Endothelial cell of umbilical vein (primary cell): ENCODE measurements around the gene PANX3. TPM values are rescaled to one million over a fixed set of nuclear protein-coding genes. Genes with fewer than 3 reads are reported as not detected.

Experiments
- BruUV-seq: library from RNA; stranded (reverse); fragments of 400-500 nt; replicated peaks from 2 replicates; lab custom pipeline; 2021; lab: Mats Ljungman, UMichigan
- CTCF ChIA-PET: fragments of 300-600, 350-600 bp; sonication (Branson Sonifier 250); formaldehyde crosslinking; loops from one replicate; lab custom pipeline; 2021; ENCODE audit warnings: antibody characterized with exemption, inconsistent platforms; lab: Charles Lee
- POLR2A ChIA-PET: fragments of 300-600, 350-600 bp; sonication (Branson Sonifier 250); formaldehyde crosslinking; loops from one replicate; lab custom pipeline; 2021; ENCODE audit warnings: antibody characterized with exemption, inconsistent platforms; lab: Charles Lee
- DNase-seq: peaks from one replicate; pipeline ENCODE4 v3.0.0-alpha.2; 2011; ENCODE audit warnings: low read depth, low spot score
- FAIRE-seq: peaks from 2 replicates; lab custom pipeline; 2011; peaks lifted over from hg19 to GRCh38; lab: Jason Lieb, UNC
- H2AFZ ChIP-seq: 2 replicates; pipeline ENCODE4 v1.6.0; 2012; ENCODE audit warnings: low read depth, low read length, control low read depth, inconsistent platforms
- H3K27ac ChIP-seq: 2 replicates; pipeline ENCODE4 v1.5.1; 2011; ENCODE audit warnings: low read depth, mild to moderate bottlenecking, control low read depth, low read length, moderate library complexity; ENCODE audit not compliant: insufficient read depth
- H3K27me3 ChIP-seq, 2 experiments: 2 replicates each; pipeline versions ENCODE4 v1.6.0 to v1.6.1; 2011; ENCODE audit warnings: low read length in 2 of 2, mixed read lengths in 1 of 2; ENCODE audit not compliant: control insufficient read depth in 2 of 2, insufficient read depth in 2 of 2
- H3K36me3 ChIP-seq, 2 experiments: 2 replicates in 1 of 2; 3 replicates in 1 of 2; pipeline ENCODE4 v1.5.1; 2011; ENCODE audit warnings: low read length in 2 of 2, mild to moderate bottlenecking in 1 of 2, moderate library complexity in 1 of 2; ENCODE audit not compliant: control insufficient read depth in 2 of 2, insufficient read depth in 2 of 2; ENCODE audit errors: extremely low read depth in 1 of 2
- H3K4me1 ChIP-seq: 3 replicates; pipeline ENCODE4 v1.5.1; 2011; ENCODE audit warnings: mild to moderate bottlenecking, low read length; ENCODE audit not compliant: control insufficient read depth, insufficient read depth; ENCODE audit errors: extremely low read depth
- H3K4me2 ChIP-seq: 2 replicates; pipeline ENCODE4 v1.6.1; 2011; ENCODE audit warnings: low read length, control low read depth, mixed read lengths; ENCODE audit not compliant: insufficient read depth
- H3K4me3 ChIP-seq, 3 experiments: fragments of 200-600 bp in 1 of 3; sonication (generic), shearing (Covaris generic) in 1 of 3; replicated peaks in 1 of 3; 2 replicates each; pipeline ENCODE4 v1.5.1; 2011 to 2016; ENCODE audit warnings: control low read depth in 3 of 3, low read length in 3 of 3, mild to moderate bottlenecking in 2 of 3, inconsistent platforms in 1 of 3, low read depth in 1 of 3, moderate library complexity in 1 of 3; ENCODE audit not compliant: insufficient read depth in 1 of 3
- H3K79me2 ChIP-seq: 2 replicates; pipeline ENCODE4 v1.6.0; 2012; ENCODE audit warnings: low read length, inconsistent platforms; ENCODE audit not compliant: control insufficient read depth, insufficient read depth
- H3K9ac ChIP-seq: replicated peaks from 2 replicates; pipeline ENCODE3; 2011; ENCODE audit warnings: low read length, control low read depth; ENCODE audit not compliant: insufficient read depth; ENCODE audit errors: extremely low read depth
- H3K9me1 ChIP-seq: replicated peaks from 3 replicates; pipeline ENCODE4 v1.6.0; 2011; ENCODE audit warnings: mild to moderate bottlenecking, low read length; ENCODE audit not compliant: control insufficient read depth, insufficient read depth; ENCODE audit errors: extremely low read depth
- H3K9me3 ChIP-seq: replicated peaks from 2 replicates; pipeline ENCODE4 v1.5.1; 2012; ENCODE audit warnings: low read length, inconsistent platforms; ENCODE audit not compliant: control insufficient read depth, insufficient read depth
- H4K20me1 ChIP-seq: replicated peaks from 2 replicates; pipeline ENCODE3; 2011; ENCODE audit warnings: mild to moderate bottlenecking, low read length; ENCODE audit not compliant: control insufficient read depth, insufficient read depth; ENCODE audit errors: extremely low read depth
- FOS ChIP-seq: IDR thresholded peaks from 2 replicates; pipeline ENCODE4 v1.6.1; 2011; ENCODE audit warnings: mild to moderate bottlenecking, low read length, moderate library complexity, borderline replicate concordance; ENCODE audit not compliant: insufficient read depth
- GATA2 ChIP-seq: IDR thresholded peaks from 2 replicates; pipeline ENCODE4 v1.7.0; 2011; ENCODE audit warnings: low read depth, mild to moderate bottlenecking, moderate library complexity, mixed read lengths, low read length; ENCODE audit not compliant: insufficient read length, insufficient read depth
- MAX ChIP-seq: IDR thresholded peaks from 2 replicates; pipeline ENCODE4 v1.6.1; 2011; ENCODE audit not compliant: insufficient read depth, insufficient read length
- dilution Hi-C: fragments of 300-500 bp; cut with MboI; formaldehyde crosslinking; loops from one replicate; pipeline ENCODE4 v1.15.0; 2019; ENCODE audit warnings: low sequenced_read_pairs; ENCODE audit not compliant: extremely low pct_ligation_motif_present
- intact Hi-C: fragments of 100-400 bp; cut with micrococcal nuclease; formaldehyde crosslinking; loops from one replicate; pipeline ENCODE4 v1.10.0; 2022
- polyA plus RNA-seq, 4 experiments: library from polyadenylated mRNA; depleted of rRNA in 3 of 4; stranded (reverse) in 3 of 4; unstranded in 1 of 4; fragments of >200 nt; gene quantifications; 2 replicates each; pipeline versions ENCODE4 v1.2.1 to v1.2.3, GENCODE V29; 2011 to 2012; ENCODE audit warnings: missing spikeins in 1 of 4
- total RNA-seq: library from RNA; stranded (reverse); gene quantifications from 2 replicates; pipeline ENCODE4 v1.2.3, GENCODE V29; 2021

The PANX3 gene
- total and polyA plus RNA-seq, 2 donors (not counting 3 experiments of a cell fraction or from before 2014, with no cell fraction given): not detected

- BruUV-seq: no TSS peak
- FAIRE-seq (peak; percentile 88), DNase-seq (peak; percentile 85)
- Histone ChIP-seq H3K4me3 (no peak overlapping the region), H3K79me2 (no peaks in the 10 kb centered on the region), H3K9ac (peak overlapping the region; percentile 28), H3K9me1 (no peaks in the 10 kb centered on the region), H2AFZ (peak overlapping the region; percentile 66), H3K4me2 (peak overlapping the region; percentile 78), H4K20me1 (no peaks in the 10 kb centered on the region), H3K27me3 (no peaks in the 10 kb centered on the region), H3K36me3 (no peaks in the 10 kb centered on the region), H3K4me1 (peaks cover 18% of the 10 kb centered on the region), H3K9me3 (no peaks in the 10 kb centered on the region), H3K27ac (peak overlapping the region; percentile 39)
- dilution Hi-C loops (no loop called here), intact Hi-C loops (loop anchor here (1.0 to 2.0 kb wide), 6 partner anchors 25 to 229 kb away; no protein-coding TSS in a partner anchor)
- TF ChIP-seq MAX (no peak), GATA2 (peak; percentile 88), FOS (peak; percentile 38)
- POLR2A ChIA-PET: interaction anchor here (0.6 to 1.1 kb wide), 3 partner anchors 234 to 702 kb away, joined by 3 to 4 read pairs (median 3); no protein-coding TSS in a partner anchor
- CTCF ChIA-PET: interaction anchor here (1.0 to 6.5 kb wide), 27 partner anchors 11 to 242 kb away, joined by 3 to 86 read pairs (median 7); partner anchors contain the start of genes ESAM, MSANTD2, NRGN and ROBO3
Observed at GRCh38 chr11:124643605-124644425, 32.6 kb downstream of the PANX3 start.
